Activated naive CD4-positive, alpha-beta T cell treated with anti-CD3 and anti-CD28 coated beads for 36 hours (primary cell): ENCODE measurements around the gene MGAT4D. TPM values are rescaled to one million over a fixed set of nuclear protein-coding genes. Genes with fewer than 3 reads are reported as not detected.
"Not testable (repeated sequence)": the region's sequence is repeated elsewhere in the genome, so short reads cannot be mapped to it uniquely, and the experiment has no call there.

ENCODE experiments used
- CTCF ChIA-PET: fragments of 350-600 bp; sonication (Branson Sonifier 250); formaldehyde crosslinking; loops from one replicate; lab custom pipeline; 2021; ENCODE audit warnings: antibody characterized with exemption; lab: Charles Lee
- DNase-seq: peaks from one replicate; pipeline ENCODE4 v3.0.0-alpha.2; 2020
- H3K27ac Mint-ChIP-seq: one replicate; pipeline ENCODE4 v1.8.0; 2021; ENCODE audit warnings: mild to moderate bottlenecking, mixed read lengths
- H3K27me3 Mint-ChIP-seq: one replicate; pipeline ENCODE4 v1.8.0; 2021; ENCODE audit warnings: low read depth, mixed read lengths
- H3K36me3 Mint-ChIP-seq: one replicate; pipeline ENCODE4 v1.8.0; 2021; ENCODE audit warnings: low read depth, mixed read lengths
- H3K4me1 Mint-ChIP-seq: one replicate; pipeline ENCODE4 v1.8.0; 2021; ENCODE audit warnings: low read depth, mixed read lengths
- H3K4me3 Mint-ChIP-seq: one replicate; pipeline ENCODE4 v1.8.0; 2021; ENCODE audit warnings: mild to moderate bottlenecking, moderate library complexity, mixed read lengths
- H3K9me3 Mint-ChIP-seq: one replicate; pipeline ENCODE4 v1.8.0; 2021; ENCODE audit warnings: mixed read lengths
- intact Hi-C: fragments of 100-400 bp; cut with micrococcal nuclease; formaldehyde crosslinking; loops from one replicate; pipeline ENCODE4 v1.15.1; 2023
- total RNA-seq, 2 experiments: library from RNA; stranded (reverse); gene quantifications; one replicate each; pipeline ENCODE4 v1.2.3, GENCODE V29; 2021

Gene MGAT4D
- total RNA-seq, 2 experiments from 2014 or later = not detected

- no peak for DNase-seq
- intact Hi-C loops = no loop called here
- H3K27ac Mint-ChIP-seq = no peak overlapping the region
- H3K36me3 Mint-ChIP-seq = no peaks in the 10 kb centered on the region
- no peak overlapping the region for H3K4me3 Mint-ChIP-seq
- CTCF ChIA-PET = no interaction called here
- peaks cover 14% of the 10 kb centered on the region for H3K9me3 Mint-ChIP-seq
- H3K27me3 Mint-ChIP-seq = peaks cover 8% of the 10 kb centered on the region
- H3K4me1 Mint-ChIP-seq = no peaks in the 10 kb centered on the region
Observed at GRCh38 chr4:140483445-140483844, 14.6 kb downstream of the MGAT4D start.

- Mint-ChIP-seq H3K36me3 (no peaks in the 10 kb centered on the region), H3K27ac (no peak overlapping the region), H3K9me3 (no peaks in the 10 kb centered on the region), H3K27me3 (peaks cover 22% of the 10 kb centered on the region), H3K4me3 (no peak overlapping the region), H3K4me1 (no peaks in the 10 kb centered on the region)
- CTCF ChIA-PET = no interaction called here
- intact Hi-C loops = no loop called here
- DNase-seq = no peak
Observed at GRCh38 chr4:140472156-140472555, 25.9 kb downstream of the MGAT4D start.

- CTCF ChIA-PET = no interaction called here
- H3K4me3 Mint-ChIP-seq = no peak overlapping the region
Observed at GRCh38 chr4:140469791-140470733, 28.0 kb downstream of the MGAT4D start.

GRCh38 chr4:140466146-140466545 is 31.9 kb downstream of the MGAT4D start:
- no peak overlapping the region for H3K4me3 Mint-ChIP-seq
- H3K36me3 Mint-ChIP-seq = no peaks in the 10 kb centered on the region
- no peak for DNase-seq
- intact Hi-C loops = no loop called here
- H3K4me1 Mint-ChIP-seq = no peaks in the 10 kb centered on the region
- no peaks in the 10 kb centered on the region for H3K9me3 Mint-ChIP-seq
- no peak overlapping the region for H3K27ac Mint-ChIP-seq
- peaks cover 23% of the 10 kb centered on the region for H3K27me3 Mint-ChIP-seq
- CTCF ChIA-PET = interaction anchor here (0.6 kb wide), 1 partner anchor 418 kb away, joined by 5 read pairs; no protein-coding TSS in a partner anchor

More at GRCh38 chr4:140469791-140470733, 28.0 kb downstream of the MGAT4D start:
- intact Hi-C loops = no loop called here
- Mint-ChIP-seq H3K27ac (no peak overlapping the region), H3K4me1 (no peaks in the 10 kb centered on the region), H3K27me3 (peaks cover 25% of the 10 kb centered on the region), H3K36me3 (no peaks in the 10 kb centered on the region), H3K9me3 (no peaks in the 10 kb centered on the region)
- no peak for DNase-seq

GRCh38 chr4:140463614-140464013 is 34.5 kb downstream of the MGAT4D start:
- CTCF ChIA-PET = no interaction called here
- peaks cover 13% of the 10 kb centered on the region for H3K27me3 Mint-ChIP-seq
- H3K4me1 Mint-ChIP-seq = no peaks in the 10 kb centered on the region
- H3K36me3 Mint-ChIP-seq = no peaks in the 10 kb centered on the region
- no peak overlapping the region for H3K27ac Mint-ChIP-seq
- intact Hi-C loops = no loop called here
- DNase-seq = no peak
- H3K9me3 Mint-ChIP-seq = no peaks in the 10 kb centered on the region
- H3K4me3 Mint-ChIP-seq = no peak overlapping the region

GRCh38 chr4:140463182-140463581 is 34.9 kb downstream of the MGAT4D start:
- intact Hi-C loops = no loop called here
- Mint-ChIP-seq H3K27ac (no peak overlapping the region), H3K9me3 (no peaks in the 10 kb centered on the region), H3K36me3 (no peaks in the 10 kb centered on the region), H3K4me1 (no peaks in the 10 kb centered on the region), H3K4me3 (no peak overlapping the region), H3K27me3 (peaks cover 12% of the 10 kb centered on the region)
- CTCF ChIA-PET = no interaction called here
- no peak for DNase-seq

- Mint-ChIP-seq H3K4me1 (no peaks in the 10 kb centered on the region), H3K4me3 (no peak overlapping the region), H3K9me3 (no peaks in the 10 kb centered on the region), H3K27ac (no peak overlapping the region), H3K27me3 (peaks cover 27% of the 10 kb centered on the region), H3K36me3 (no peaks in the 10 kb centered on the region)
- CTCF ChIA-PET = no interaction called here
- no peak for DNase-seq
- intact Hi-C loops = no loop called here
Observed at GRCh38 chr4:140450352-140450751, 47.7 kb downstream of the MGAT4D start.

- no peak for DNase-seq
- no peak overlapping the region for H3K4me3 Mint-ChIP-seq
- intact Hi-C loops = no loop called here
- no peak overlapping the region for H3K27ac Mint-ChIP-seq
- CTCF ChIA-PET = no interaction called here
- H3K36me3 Mint-ChIP-seq = no peaks in the 10 kb centered on the region
- H3K4me1 Mint-ChIP-seq = no peaks in the 10 kb centered on the region
- H3K27me3 Mint-ChIP-seq = peaks cover 26% of the 10 kb centered on the region
- H3K9me3 Mint-ChIP-seq = no peaks in the 10 kb centered on the region
Observed at GRCh38 chr4:140448830-140449229, 49.3 kb downstream of the MGAT4D start.

GRCh38 chr4:140448162-140448561 is 49.9 kb downstream of the MGAT4D start:
- intact Hi-C loops = no loop called here
- Mint-ChIP-seq H3K27ac (no peak overlapping the region), H3K9me3 (no peaks in the 10 kb centered on the region), H3K4me1 (no peaks in the 10 kb centered on the region), H3K4me3 (no peak overlapping the region), H3K27me3 (peaks cover 23% of the 10 kb centered on the region), H3K36me3 (no peaks in the 10 kb centered on the region)
- no peak for DNase-seq
- CTCF ChIA-PET = no interaction called here

GRCh38 chr4:140444347-140444746 is 53.7 kb downstream of the MGAT4D start:
- H3K9me3 Mint-ChIP-seq, H3K4me3 Mint-ChIP-seq, H3K27ac Mint-ChIP-seq, DNase-seq, H3K36me3 Mint-ChIP-seq, H3K4me1 Mint-ChIP-seq, intact Hi-C loops: not testable (repeated sequence)
- H3K27me3 Mint-ChIP-seq = peaks cover 17% of the 10 kb centered on the region
- CTCF ChIA-PET = interaction anchor here (0.6 to 0.7 kb wide), 2 partner anchors 165 to 191 kb away, joined by 3 read pairs; no protein-coding TSS in a partner anchor

- no peaks in the 10 kb centered on the region for H3K36me3 Mint-ChIP-seq
- CTCF ChIA-PET = no interaction called here
- no peak overlapping the region for H3K27ac Mint-ChIP-seq
- no peaks in the 10 kb centered on the region for H3K9me3 Mint-ChIP-seq
- H3K4me1 Mint-ChIP-seq = no peaks in the 10 kb centered on the region
- DNase-seq = no peak
- intact Hi-C loops = no loop called here
- peaks cover 2% of the 10 kb centered on the region for H3K27me3 Mint-ChIP-seq
- H3K4me3 Mint-ChIP-seq = no peak overlapping the region
Observed at GRCh38 chr4:140439644-140440142, 58.4 kb downstream of the MGAT4D start.

GRCh38 chr4:140427919-140428471 is 70.1 kb downstream of the MGAT4D start:
- Mint-ChIP-seq H3K36me3 (no peaks in the 10 kb centered on the region), H3K4me1 (peaks cover 5% of the 10 kb centered on the region), H3K27me3 (peaks cover 44% of the 10 kb centered on the region), H3K9me3 (no peaks in the 10 kb centered on the region), H3K27ac (no peak overlapping the region), H3K4me3 (peak overlapping the region; percentile 76)
- CTCF ChIA-PET = interaction anchor here (0.9 to 3.1 kb wide), 5 partner anchors 11 to 200 kb away, joined by 3 to 13 read pairs (median 4); no protein-coding TSS in a partner anchor
- intact Hi-C loops = loop anchor here (1.0 kb wide), 2 partner anchors 55 to 182 kb away; partner anchors contain the start of gene SCOC
- DNase-seq = no peak
